HG03060 (cell line): ENCODE data around the gene C18orf63.
"Not testable (repeated sequence)": the region's sequence is repeated elsewhere in the genome, so short reads cannot be mapped to it uniquely, and the experiment has no call there.

Experiments
- ATAC-seq: cut with Tn5 transposase; IDR thresholded peaks from one replicate; pipeline ENCODE4 v1.9.1; 2021; ENCODE audit warnings: low read depth, moderate number of reproducible peaks; ENCODE audit not compliant: unreplicated experiment

C18orf63 gene

DNA sequence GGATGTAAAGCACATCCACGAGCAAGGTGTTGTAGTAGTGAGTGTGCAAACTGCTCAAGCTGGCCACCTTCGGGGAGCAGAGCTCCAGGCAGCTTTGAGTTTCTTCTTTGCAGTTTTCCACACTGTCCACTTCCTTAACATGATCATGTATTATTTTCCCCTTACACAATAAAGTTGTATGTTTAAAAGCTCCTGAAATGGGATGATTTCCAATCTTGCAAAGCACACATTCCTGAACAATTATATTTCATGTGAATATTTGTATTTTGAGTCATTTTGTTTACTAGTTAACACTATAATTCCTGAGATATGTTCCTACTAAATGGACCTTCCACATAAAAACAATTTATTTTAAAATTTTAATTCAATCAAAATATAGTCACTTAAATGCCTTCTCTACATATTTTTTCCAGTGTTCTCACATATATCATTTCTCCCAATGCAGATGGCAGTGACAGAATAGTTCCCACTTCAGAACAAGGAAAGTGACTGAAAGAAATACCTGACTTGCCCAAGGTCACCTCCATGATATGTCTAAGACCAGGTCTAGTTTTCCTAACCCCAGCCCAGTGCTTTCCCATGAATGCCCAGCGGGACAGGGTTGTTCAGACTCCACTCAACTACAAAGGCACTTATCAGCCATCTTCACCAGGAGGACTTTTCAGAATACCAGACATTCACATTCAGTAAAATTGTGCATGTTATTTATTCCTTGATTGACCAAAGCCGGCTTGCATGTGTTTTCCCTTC, 29.4 kb upstream of the C18orf63 start:
- ATAC-seq, result no peak

GRCh38 chr18:74286856-74287255, 28.8 kb upstream of the C18orf63 start:
- no peak for ATAC-seq

- no peak for ATAC-seq
These were observed 27.6 kb upstream of the C18orf63 start for GRCh38 chr18:74288041-74288440.

GRCh38 chr18:74288730-74289129, 26.9 kb upstream of the C18orf63 start:
- ATAC-seq, result no peak

DNA sequence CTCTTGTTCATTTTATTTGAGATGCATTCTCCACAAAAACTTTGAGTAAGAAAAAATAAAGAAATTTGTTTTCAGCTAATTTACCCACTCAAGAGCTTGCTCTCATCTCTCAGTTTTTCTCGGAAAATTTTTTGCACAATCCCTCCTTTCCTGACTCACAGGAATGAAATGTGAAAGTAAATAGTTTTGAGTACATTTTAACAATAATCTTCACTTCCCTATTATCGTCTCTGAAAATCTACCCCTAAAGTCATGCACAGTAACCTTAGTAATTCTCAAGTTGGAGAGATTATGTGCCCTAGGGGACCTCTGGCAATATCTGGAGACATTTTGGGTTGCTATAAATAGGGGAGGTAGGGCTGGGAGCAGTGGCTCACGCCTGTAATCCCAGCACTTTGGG, 26.5 kb upstream of the C18orf63 start:
- ATAC-seq, result no peak

GRCh38 chr18:74290021-74290420, 25.6 kb upstream of the C18orf63 start:
- ATAC-seq, result no peak

DNA sequence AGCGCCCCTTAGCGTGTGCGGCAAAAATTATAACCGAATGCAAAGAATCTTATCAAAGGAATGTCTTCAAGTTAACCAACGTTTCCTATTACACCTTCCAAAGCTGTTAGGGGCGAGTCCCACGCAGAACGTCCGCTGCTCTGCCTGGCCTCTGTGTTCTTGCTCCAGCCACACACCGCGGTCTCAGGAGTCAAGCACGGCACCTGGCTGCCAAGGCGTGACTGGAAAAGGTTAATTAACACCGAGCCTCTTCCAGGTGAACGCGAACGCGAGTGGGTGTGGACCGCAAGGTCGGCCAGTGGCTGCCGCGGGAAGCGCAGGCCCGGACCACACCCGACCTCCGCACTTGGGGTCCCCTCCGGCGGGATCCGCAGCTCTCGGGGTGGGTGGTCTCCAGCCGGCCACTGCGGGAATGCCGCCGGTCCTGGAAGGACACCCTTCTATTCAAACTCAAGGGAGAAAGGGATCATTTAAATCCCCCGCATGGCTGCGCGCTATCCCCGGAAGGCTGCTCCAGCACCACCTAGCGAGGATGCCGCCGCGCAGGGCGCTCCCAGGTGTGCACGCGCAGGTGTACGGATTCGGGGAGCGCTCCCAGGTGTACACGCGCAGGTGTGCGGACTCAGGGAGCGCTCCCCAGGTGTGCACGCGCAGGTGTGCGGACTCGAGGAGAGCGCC, 24.7 kb upstream of the C18orf63 start:
- ATAC-seq, result no peak

DNA sequence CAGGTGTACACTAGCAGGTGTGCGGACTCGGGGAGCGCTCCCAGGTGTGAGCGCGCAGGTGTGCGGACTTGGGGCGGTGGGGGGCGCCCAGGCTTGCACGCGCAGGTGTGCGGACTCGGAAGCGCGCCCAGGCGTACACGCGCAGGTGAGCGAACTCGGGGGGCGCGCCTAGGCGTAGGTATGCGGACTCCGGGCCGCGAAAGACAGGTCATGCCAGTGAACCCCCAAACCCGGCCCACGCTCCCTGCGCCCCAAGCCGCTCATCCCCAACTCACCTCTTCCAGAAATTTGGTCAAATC, 24.2 kb upstream of the C18orf63 start:
- ATAC-seq, result no peak

DNA sequence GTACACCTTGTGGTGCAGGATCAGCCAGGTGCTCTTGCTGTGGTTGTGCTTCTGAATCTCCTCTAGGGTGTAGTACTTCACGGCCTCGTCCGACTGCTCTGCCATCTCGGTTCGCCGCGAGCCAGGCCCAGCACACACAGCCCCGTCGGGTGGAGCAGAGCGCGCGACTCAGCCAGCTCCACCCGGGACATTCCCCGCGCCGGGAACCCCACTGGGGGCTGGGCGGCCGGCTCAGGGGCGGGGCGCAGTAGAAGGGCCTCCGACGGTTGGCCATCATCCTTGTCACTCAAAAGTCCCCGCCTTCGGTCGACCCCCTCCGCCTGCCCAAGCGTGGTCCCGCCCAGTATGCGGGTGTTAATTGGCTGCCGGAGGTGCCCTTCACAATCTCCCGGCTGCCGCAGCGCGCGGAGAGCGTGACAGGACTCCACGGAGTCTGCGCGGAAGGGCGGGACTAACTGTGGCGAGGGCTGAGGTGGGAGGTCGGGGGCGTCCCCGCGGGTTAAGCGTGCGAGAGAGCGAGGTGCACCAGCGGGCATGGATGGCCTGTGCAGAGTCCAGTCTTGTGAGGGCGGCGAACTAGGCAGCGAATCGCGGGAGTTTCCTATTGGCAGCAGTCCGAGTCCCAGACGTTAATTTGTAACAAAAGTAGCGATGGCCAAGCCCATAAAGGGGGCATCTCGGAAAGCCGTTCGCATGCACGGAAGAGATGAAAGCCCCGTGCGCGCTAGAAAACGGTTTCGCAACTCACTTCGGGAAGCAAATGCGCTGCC, 23.7 kb upstream of the C18orf63 start, which contains the start of gene CYB5A:
Gene CYB5A (minus strand): TSS at position 193 of the 770 bp plus-strand sequence. CDS start 88 bp downstream, at position 105.
- peak; percentile 98 for ATAC-seq

DNA sequence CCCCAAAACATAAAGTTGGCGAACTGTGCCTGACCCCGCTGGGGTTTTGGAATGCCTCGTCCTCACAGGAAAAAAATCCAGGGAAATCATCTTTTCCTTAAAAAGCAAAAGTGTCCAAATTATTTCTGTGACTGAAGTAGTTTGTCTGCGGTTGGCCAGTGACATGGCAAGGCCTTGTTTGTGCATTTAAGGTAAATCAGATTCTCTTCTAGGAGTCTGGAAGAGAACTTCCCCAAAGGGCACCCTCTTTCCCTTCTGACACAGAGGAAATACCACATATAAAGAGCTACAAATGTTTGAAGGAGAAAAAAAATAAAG, 23.1 kb upstream of the C18orf63 start:
- ATAC-seq, result no peak

GRCh38 chr18:74292982-74293381, 22.7 kb upstream of the C18orf63 start:
- not testable (repeated sequence) for ATAC-seq

DNA sequence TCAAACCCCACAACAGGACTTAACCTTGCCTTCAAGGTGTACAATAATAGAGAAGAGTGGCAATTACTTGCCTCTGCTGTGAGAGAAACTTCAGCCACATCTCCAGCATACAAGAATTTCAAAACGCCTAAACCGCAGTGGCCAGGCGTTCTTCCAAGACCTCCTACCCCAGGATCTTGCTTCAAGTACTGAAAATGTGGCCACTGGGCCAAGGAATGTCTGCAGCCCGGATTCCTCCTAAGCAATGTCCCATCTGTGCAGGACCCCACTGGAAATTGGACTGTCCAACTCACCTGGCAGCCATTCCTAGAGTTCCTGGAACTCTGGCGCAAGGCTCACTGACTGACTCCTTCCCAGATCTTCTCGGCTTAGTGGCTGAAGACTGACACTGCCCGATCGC, 21.1 kb upstream of the C18orf63 start:
- ATAC-seq, result no peak

DNA sequence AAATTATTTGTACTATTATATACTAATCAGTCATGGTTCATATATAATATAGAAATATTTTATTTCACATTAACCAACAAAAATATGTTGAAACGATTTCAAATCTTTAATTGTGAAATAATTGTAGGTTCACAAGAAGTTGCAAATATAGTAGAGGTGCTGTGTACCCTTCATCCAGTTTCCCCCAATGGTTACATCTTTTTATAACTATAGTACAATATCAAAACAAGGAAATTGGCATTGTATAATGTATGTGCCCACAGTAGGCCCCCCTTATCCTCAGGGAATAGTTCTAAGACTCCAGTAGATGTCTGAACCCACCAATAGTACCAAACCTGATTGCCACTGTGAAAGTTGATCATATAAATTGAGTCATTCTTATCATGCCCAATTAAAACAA, 16.5 kb upstream of the C18orf63 start:
- ATAC-seq, result no peak

GRCh38 chr18:74299746-74300145, 15.9 kb upstream of the C18orf63 start:
- ATAC-seq, result no peak

DNA sequence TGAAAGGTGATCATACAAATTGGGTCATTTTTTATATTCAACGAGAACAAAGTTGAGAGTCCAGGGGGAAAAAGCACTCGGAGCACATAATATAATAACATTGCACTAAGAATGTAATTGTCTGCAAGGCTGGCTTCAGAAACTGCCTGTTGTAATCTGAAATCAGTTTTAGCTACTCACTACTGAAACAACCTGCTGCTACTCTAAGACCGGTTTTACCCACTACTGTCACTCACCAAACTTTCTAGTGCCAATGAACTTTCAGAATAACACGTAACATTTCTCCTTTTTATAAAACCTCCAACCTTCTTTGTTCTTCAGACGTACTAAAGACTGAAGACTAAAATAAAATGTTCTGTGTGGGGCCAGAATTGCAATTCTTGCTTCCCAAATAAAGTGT, 12.3 kb upstream of the C18orf63 start:
- no peak for ATAC-seq

DNA sequence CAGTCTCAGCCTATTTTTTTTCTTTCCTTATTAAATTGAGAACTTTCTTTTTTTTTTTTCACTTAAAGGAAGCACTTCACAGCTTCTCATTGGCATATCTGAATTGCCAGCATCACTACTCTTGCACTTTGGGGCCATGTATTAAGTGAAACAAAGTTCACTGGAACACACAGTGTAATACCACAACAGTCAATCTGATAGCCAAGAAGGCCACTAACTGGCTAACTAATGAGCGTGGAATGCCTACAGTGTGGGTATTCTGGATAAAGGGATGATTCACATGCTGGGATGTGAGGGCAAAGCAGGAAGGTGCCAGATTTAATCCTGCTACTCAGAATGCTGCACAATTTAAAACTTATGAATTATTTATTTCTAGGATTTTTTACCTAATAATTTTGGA, 11.7 kb upstream of the C18orf63 start:
- no peak for ATAC-seq

DNA sequence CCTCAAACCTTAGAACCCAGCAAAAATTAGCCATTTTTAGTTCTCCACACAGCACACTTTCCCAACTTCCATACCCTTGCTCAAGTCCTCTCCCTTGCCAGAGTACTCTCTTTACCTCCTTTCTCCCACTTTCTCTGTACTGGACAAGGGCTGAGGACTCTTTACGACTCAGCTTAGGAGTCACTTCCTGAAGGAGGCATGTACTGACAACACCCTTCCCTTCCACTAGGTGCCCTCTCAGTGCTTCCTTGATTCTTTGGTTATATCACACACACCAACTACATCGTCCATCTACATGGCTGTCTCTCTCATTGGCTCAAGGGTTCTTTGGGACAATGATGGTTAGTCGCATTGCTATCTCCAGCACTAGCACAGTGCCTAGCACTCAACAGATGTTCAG, 5.2 kb upstream of the C18orf63 start:
- ATAC-seq, result no peak

GRCh38 chr18:74311000-74311399, 4.6 kb upstream of the C18orf63 start:
- ATAC-seq, result no peak

GRCh38 chr18:74314759-74315463, 728 bp upstream of the C18orf63 start:
- no peak for ATAC-seq

GRCh38 chr18:74316257-74317170, 875 bp downstream of the C18orf63 start:
- no peak for ATAC-seq
